H1 (cell line): ENCODE data around the gene DYNLL2.

ENCODE experiments used
- EZH2 ChIP-seq: fragments of 200-600 bp; sonication (generic); IDR thresholded peaks from 2 replicates; pipeline ENCODE4 v1.7.1; 2012; ENCODE audit warnings: low read depth, mild to moderate bottlenecking, moderate library complexity, low read length, inconsistent platforms; ENCODE audit not compliant: severe bottlenecking
- GTF2F1 ChIP-seq: IDR thresholded peaks from 2 replicates; pipeline ENCODE4 v1.6.1; 2012; ENCODE audit warnings: low read depth, low read length, improper control_type of control experiment, borderline replicate concordance
- HDAC6 ChIP-seq: IDR thresholded peaks from one replicate; pipeline ENCODE4 v1.7.1; 2012; ENCODE audit warnings: low read depth, mild to moderate bottlenecking, inconsistent platforms, low read length, moderate library complexity
- JUND ChIP-seq: IDR thresholded peaks from 2 replicates; pipeline ENCODE4 v1.6.1; 2011; ENCODE audit warnings: mild to moderate bottlenecking, improper control_type of control experiment, low read length
- KDM5A ChIP-seq: fragments of 200-600 bp; IDR thresholded peaks from 2 replicates; pipeline ENCODE4 v1.7.1; 2012; ENCODE audit warnings: mild to moderate bottlenecking, low read length, inconsistent platforms, mixed read lengths
- POLR2A ChIP-seq, 2 experiments: IDR thresholded peaks; 1 replicate in 1 of 2; 2 replicates in 1 of 2; pipeline ENCODE4 v1.6.1; 2011; ENCODE audit warnings: low read depth in 2 of 2, low read length in 2 of 2, mild to moderate bottlenecking in 2 of 2; ENCODE audit errors: control extremely low read depth in 1 of 2
- POLR2AphosphoS5 ChIP-seq: IDR thresholded peaks from 2 replicates; pipeline ENCODE4 v1.6.1; 2011; ENCODE audit warnings: low read depth, low read length
- POU5F1 ChIP-seq: IDR thresholded peaks from 2 replicates; pipeline ENCODE4 v1.6.1; 2011; ENCODE audit warnings: low read depth, mild to moderate bottlenecking, low read length, moderate library complexity
- RAD21 ChIP-seq, 2 experiments: IDR thresholded peaks in 1 of 2; conservative IDR thresholded peaks in 1 of 2; 2 replicates each; pipeline ENCODE4 v1.6.1; 2011; ENCODE audit warnings: low read depth in 2 of 2, low read length in 2 of 2, improper control_type of control experiment in 1 of 2, inconsistent platforms in 1 of 2, mild to moderate bottlenecking in 1 of 2, moderate library complexity in 1 of 2
- TAF1 ChIP-seq: IDR thresholded peaks from 2 replicates; pipeline ENCODE4 v1.6.1; 2011; ENCODE audit warnings: mild to moderate bottlenecking, low read depth, low read length
- TEAD4 ChIP-seq: IDR thresholded peaks from 2 replicates; pipeline ENCODE4 v1.6.1; 2012; ENCODE audit warnings: low read depth, low read length, inconsistent platforms, mixed read lengths
- TF ChIP-seq, protein P1 (sequence below): IDR thresholded peaks from 2 replicates; pipeline ENCODE4 v1.6.1; 2012; ENCODE audit warnings: inconsistent platforms
- TF ChIP-seq, protein P2 (sequence below), 3 experiments: IDR thresholded peaks; 1 replicate in 2 of 3; 2 replicates in 1 of 3; pipeline versions ENCODE4 v1.5.1 to v1.6.1; 2011; ENCODE audit warnings: low read length in 3 of 3, mild to moderate bottlenecking in 3 of 3, inconsistent platforms in 2 of 3, low read depth in 1 of 3, moderate library complexity in 1 of 3; ENCODE audit not compliant: insufficient read depth in 1 of 3; ENCODE audit errors: control extremely low read depth in 1 of 3

DNA sequence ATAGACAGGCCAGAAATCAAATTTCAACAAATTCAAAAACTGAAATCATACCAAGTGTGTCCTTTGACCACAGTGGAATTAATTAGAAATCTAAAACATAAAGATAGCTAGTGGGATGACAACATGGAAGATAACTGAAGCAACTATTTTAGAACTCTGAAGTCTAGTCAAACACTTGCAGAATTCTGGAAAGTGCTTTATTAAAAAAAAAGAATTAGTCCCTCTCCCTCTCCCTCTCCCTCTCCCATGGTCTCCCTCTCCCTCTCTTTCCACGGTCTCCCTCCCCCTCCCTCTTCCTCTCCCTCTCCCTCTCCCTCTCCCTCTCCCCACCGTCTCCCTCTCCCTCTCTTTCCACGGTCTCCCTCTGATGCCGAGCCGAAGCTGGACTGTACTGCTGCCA, 58.3 kb downstream of the DYNLL2 start:
- TF ChIP-seq, protein P1, sequence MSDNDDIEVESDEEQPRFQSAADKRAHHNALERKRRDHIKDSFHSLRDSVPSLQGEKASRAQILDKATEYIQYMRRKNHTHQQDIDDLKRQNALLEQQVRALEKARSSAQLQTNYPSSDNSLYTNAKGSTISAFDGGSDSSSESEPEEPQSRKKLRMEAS: no peak
- TF ChIP-seq POU5F1 (no peak), KDM5A (no peak), JUND (no peak), RAD21 (IDR thresholded peaks at IDR 0.05 in 1 of 2, conservative IDR thresholded peaks at IDR 0.05 in 1 of 2; ENCODE audit: low read depth in 2 of 2, low read length in 2 of 2) (no peak), POLR2A (IDR thresholded peaks at IDR 0.05; ENCODE audit: control extremely low read depth in 1 of 2, low read depth in 2 of 2, low read length in 2 of 2) (no peak), HDAC6 (no peak), GTF2F1 (no peak), TAF1 (no peak), EZH2 (no peak), TEAD4 (no peak), POLR2AphosphoS5 (no peak)
- TF ChIP-seq, protein P2, sequence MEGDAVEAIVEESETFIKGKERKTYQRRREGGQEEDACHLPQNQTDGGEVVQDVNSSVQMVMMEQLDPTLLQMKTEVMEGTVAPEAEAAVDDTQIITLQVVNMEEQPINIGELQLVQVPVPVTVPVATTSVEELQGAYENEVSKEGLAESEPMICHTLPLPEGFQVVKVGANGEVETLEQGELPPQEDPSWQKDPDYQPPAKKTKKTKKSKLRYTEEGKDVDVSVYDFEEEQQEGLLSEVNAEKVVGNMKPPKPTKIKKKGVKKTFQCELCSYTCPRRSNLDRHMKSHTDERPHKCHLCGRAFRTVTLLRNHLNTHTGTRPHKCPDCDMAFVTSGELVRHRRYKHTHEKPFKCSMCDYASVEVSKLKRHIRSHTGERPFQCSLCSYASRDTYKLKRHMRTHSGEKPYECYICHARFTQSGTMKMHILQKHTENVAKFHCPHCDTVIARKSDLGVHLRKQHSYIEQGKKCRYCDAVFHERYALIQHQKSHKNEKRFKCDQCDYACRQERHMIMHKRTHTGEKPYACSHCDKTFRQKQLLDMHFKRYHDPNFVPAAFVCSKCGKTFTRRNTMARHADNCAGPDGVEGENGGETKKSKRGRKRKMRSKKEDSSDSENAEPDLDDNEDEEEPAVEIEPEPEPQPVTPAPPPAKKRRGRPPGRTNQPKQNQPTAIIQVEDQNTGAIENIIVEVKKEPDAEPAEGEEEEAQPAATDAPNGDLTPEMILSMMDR (IDR thresholded peaks at IDR 0.05; ENCODE audit: control extremely low read depth in 1 of 3, insufficient read depth in 1 of 3, low read depth in 1 of 3, low read length in 3 of 3): no peak
